Measurements from ENCODE around the gene EAF2.

- no peak for TF ChIP-seq POLR2A (IDR thresholded peaks at IDR 0.05)
- no peak for TF ChIP-seq CTCF (IDR thresholded peaks at IDR 0.05)
These were observed 89.7 kb downstream of the EAF2 start for GRCh38 chr3:121924734-121925133.

Measured in Peyer's patch (tissue), 4 donors.